Natural killer cell (primary cell): ENCODE data around the gene P2RX6. TPM values are rescaled to one million over a fixed set of nuclear protein-coding genes. Genes with fewer than 3 reads are reported as not detected.
"Not testable (repeated sequence)": the region's sequence is repeated elsewhere in the genome, so short reads cannot be mapped to it uniquely, and the experiment has no call there.

Source experiments
- ATAC-seq, 3 donors: fragments of 150-1000 bp in 2 of 3; fragments of 200-7000 bp in 1 of 3; cut with Tn5 transposase; 1 replicate in 1 of 3; 2 replicates in 2 of 3; pipeline ENCODE4 v1.10.0; 2021; ENCODE audit warnings: mild to moderate bottlenecking in 2 of 3, moderate library complexity in 2 of 3
- DNase-seq, 2 donors: peaks; one replicate each; pipeline versions ENCODE4 v3.0.0 to v3.0.0-alpha.2; 2013 to 2021; ENCODE audit warnings: mixed read lengths in 1 of 2
- H3K27ac ChIP-seq: one replicate; pipeline ENCODE4 v1.5.1; 2013; ENCODE audit warnings: mild to moderate bottlenecking, low read length
- H3K27me3 ChIP-seq: one replicate; pipeline ENCODE4 v1.6.1; 2013; ENCODE audit warnings: low read length; ENCODE audit not compliant: control insufficient read depth, insufficient read depth
- H3K36me3 ChIP-seq: one replicate; pipeline ENCODE4 v1.6.1; 2013; ENCODE audit warnings: low read length; ENCODE audit not compliant: control insufficient read depth, insufficient read depth
- H3K4me1 ChIP-seq: one replicate; pipeline ENCODE4 v1.6.1; 2013; ENCODE audit warnings: low read length; ENCODE audit not compliant: control insufficient read depth, insufficient read depth
- H3K4me3 ChIP-seq: one replicate; pipeline ENCODE4 v1.5.1; 2013; ENCODE audit warnings: low read length
- H3K9me3 ChIP-seq: one replicate; pipeline ENCODE4 v1.6.1; 2013; ENCODE audit warnings: low read length; ENCODE audit not compliant: control insufficient read depth, insufficient read depth
- H3K27ac Mint-ChIP-seq, 2 donors: one replicate each; pipeline ENCODE4 v1.8.0; 2022; ENCODE audit warnings: mild to moderate bottlenecking in 2 of 2, mixed read lengths in 2 of 2, moderate library complexity in 1 of 2
- H3K27me3 Mint-ChIP-seq, 2 donors: one replicate each; pipeline ENCODE4 v1.8.0; 2022; ENCODE audit warnings: low read depth in 2 of 2, mixed read lengths in 2 of 2
- H3K36me3 Mint-ChIP-seq: one replicate; pipeline ENCODE4 v1.8.0; 2022; ENCODE audit warnings: mixed read lengths
- H3K4me1 Mint-ChIP-seq, 2 donors: one replicate each; pipeline ENCODE4 v1.8.0; 2022; ENCODE audit warnings: mixed read lengths in 2 of 2
- H3K4me3 Mint-ChIP-seq: one replicate; pipeline ENCODE4 v1.8.0; 2022; ENCODE audit warnings: mild to moderate bottlenecking, moderate library complexity, mixed read lengths
- H3K9me3 Mint-ChIP-seq, 2 donors: one replicate each; pipeline ENCODE4 v1.8.0; 2022; ENCODE audit warnings: mixed read lengths in 2 of 2
- WGBS: methylation state at CpG from one replicate; pipeline ENCODE4 v1.1.7; 2013; ENCODE audit warnings: missing lambda C conversion rate; ENCODE audit not compliant: insufficient coverage; 5-methylcytosine and 5-hydroxymethylcytosine counted together
- intact Hi-C: fragments of 100-400 bp; cut with micrococcal nuclease; formaldehyde crosslinking; loops from one replicate; pipeline ENCODE4 v1.14.2; 2022
- total RNA-seq, 4 donors: library from RNA; stranded (reverse); fragments of 120-200 nt in 1 of 4; gene quantifications; one replicate each; pipeline versions ENCODE4 v1.2.3 to v1.2.4, GENCODE V29; 2013 to 2022
- TF ChIP-seq, protein P1 (sequence below): fragments of 200-600 bp; IDR thresholded peaks from one replicate; pipeline ENCODE4 v1.8.0; 2022; ENCODE audit warnings: antibody characterized with exemption

P2RX6 gene
- total RNA-seq, 3 donors from 2014 or later (not counting 1 experiment from before 2014, with no cell fraction given): 0.14 to 0.93 (median 0.18) TPM

DNA sequence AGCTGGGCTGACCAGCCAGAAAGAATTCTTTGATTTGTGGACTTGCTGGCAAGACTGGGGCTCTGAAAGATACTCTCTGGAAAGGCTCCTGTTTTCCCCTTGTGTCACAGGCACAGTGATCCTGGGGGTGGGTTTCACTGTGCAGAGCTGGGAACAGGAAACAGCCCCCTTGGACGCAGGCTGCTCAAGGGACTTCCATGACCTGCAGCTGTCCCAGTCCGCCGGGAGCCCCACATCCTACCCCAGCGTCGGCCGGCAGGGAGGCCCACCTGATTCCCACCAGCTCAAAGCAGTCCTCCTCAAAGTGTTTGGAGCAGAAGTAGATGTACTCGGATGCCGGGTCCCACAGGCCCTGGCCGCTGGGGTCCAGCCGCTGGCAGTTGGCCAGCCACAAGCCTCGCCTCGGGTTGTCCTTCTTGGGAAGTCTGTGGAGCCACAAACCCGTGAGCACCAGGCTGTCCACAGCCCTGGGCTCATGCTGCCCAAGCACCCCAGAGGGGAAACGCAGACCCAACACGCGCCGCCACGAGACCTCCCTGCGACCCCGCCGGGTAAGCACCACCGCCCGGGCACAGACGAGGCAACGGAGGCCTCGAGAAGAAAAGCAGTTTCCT lies 13.9 kb upstream of the P2RX6 start:
- 3% methylated on average over 26 of the region's 26 CpGs for WGBS
- H3K36me3 Mint-ChIP-seq: no peaks in the 10 kb centered on the region
- peak overlapping the region; percentile 98 to 99 for H3K27ac Mint-ChIP-seq
- H3K27me3 Mint-ChIP-seq: no peaks in the 10 kb centered on the region
- DNase-seq (peak in 1 of 2 donors; percentile 37), ATAC-seq (no peak)
- intact Hi-C loops: loop anchor here (1.0 kb wide), 1 partner anchor 19 kb away; the partner anchor contains the start of gene LZTR1
- TF ChIP-seq, protein P1, sequence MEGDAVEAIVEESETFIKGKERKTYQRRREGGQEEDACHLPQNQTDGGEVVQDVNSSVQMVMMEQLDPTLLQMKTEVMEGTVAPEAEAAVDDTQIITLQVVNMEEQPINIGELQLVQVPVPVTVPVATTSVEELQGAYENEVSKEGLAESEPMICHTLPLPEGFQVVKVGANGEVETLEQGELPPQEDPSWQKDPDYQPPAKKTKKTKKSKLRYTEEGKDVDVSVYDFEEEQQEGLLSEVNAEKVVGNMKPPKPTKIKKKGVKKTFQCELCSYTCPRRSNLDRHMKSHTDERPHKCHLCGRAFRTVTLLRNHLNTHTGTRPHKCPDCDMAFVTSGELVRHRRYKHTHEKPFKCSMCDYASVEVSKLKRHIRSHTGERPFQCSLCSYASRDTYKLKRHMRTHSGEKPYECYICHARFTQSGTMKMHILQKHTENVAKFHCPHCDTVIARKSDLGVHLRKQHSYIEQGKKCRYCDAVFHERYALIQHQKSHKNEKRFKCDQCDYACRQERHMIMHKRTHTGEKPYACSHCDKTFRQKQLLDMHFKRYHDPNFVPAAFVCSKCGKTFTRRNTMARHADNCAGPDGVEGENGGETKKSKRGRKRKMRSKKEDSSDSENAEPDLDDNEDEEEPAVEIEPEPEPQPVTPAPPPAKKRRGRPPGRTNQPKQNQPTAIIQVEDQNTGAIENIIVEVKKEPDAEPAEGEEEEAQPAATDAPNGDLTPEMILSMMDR: no peak
- Histone ChIP-seq H3K4me1 (peaks cover 35% of the 10 kb centered on the region), H3K27me3 (no peaks in the 10 kb centered on the region), H3K36me3 (peaks cover 18% of the 10 kb centered on the region), H3K4me3 (peak overlapping the region; percentile 87), H3K9me3 (no peaks in the 10 kb centered on the region), H3K27ac (peak overlapping the region; percentile 94)
- H3K9me3 Mint-ChIP-seq: no peaks in the 10 kb centered on the region
- peaks cover 26 to 33% of the 10 kb centered on the region in 2 donors for H3K4me1 Mint-ChIP-seq
- peak overlapping the region; percentile 93 for H3K4me3 Mint-ChIP-seq

DNA sequence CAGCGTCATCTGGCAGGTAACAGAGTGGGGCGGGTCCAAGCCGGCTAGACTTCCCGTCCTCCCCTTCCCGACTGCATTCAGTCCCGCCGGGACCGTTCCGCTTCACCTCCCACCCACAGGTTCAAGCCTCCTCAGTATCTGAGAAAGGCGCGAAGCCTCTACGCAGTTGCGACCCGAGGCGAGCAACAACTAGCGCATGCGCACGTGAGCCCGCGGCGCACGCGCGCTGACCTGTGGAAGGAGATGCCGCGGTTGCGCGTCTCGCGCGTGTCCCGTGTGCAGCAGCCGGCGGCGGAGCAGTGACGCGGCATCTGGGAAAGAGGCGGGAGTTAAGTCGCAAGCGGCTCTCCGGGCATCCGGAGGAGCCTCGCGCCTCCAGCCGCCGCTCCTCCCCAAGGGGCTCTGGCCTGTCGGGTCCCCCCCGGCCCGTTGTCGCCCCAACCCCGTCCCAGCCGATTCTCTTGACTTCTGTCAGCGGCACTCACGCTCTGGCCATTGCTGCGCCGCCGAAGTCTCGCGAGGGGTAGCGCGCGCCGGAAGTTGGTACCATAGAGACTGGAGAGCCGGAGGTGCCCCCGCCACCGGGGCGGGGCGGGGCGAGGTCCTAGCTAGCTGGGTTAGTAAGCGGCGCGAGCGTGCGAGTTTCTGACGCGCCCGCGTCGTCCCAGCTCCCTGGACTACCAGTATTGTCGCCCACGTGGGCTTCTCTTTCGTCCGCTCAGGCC lies 13.2 kb upstream of the P2RX6 start, which contains the start of gene THAP7:
TSS of gene THAP7 (minus strand) at position 518 of the 725 bp plus-strand sequence. CDS start at position 311, 207 bp downstream.
- TF ChIP-seq, protein P1: no peak
- H3K36me3 ChIP-seq: peaks cover 17% of the 10 kb centered on the region
- no peaks in the 10 kb centered on the region for H3K9me3 Mint-ChIP-seq
- H3K27ac Mint-ChIP-seq: peak within 1 kb of the TSS; percentile 98 to 99
- intact Hi-C loops: loop anchor here (1.0 kb wide), 2 partner anchors 13 to 19 kb away; partner anchors contain the start of gene LZTR1
- H3K27ac ChIP-seq: peak within 1 kb of the TSS; percentile 94
- peaks cover 35% of the 10 kb centered on the region for H3K4me1 ChIP-seq
- DNase-seq (peak; percentile 96 to 99), ATAC-seq (peak; percentile 88 to 96 (median 90))
- peak within 1 kb of the TSS; percentile 93 for H3K4me3 Mint-ChIP-seq
- under 1% methylated on average over 83 of the region's 83 CpGs for WGBS
- H3K36me3 Mint-ChIP-seq: no peaks in the 10 kb centered on the region
- peaks cover 26 to 33% of the 10 kb centered on the region in 2 donors for H3K4me1 Mint-ChIP-seq
- H3K4me3 ChIP-seq: peak within 1 kb of the TSS; percentile 87
- no peaks in the 10 kb centered on the region for H3K9me3 ChIP-seq
- no peaks in the 10 kb centered on the region for H3K27me3 Mint-ChIP-seq
- no peaks in the 10 kb centered on the region for H3K27me3 ChIP-seq

DNA sequence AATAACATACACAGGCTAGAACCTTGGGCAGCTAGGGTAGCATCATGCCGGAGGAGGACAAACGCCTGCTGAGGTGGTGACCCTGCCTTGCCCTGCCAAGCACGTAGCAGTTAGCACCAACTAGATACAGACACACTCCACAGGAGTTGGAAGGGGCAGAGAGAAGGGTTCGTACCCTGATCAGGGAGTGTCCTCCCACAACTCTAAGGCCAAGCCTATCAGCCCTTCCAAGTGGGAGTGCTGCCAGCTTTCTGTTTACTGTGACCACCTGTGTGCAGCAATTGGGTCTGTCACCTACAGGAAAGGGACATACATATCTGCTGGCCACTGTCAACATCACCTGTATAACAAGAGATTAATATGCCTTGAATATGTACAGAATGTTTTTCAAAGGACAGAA lies 11.2 kb upstream of the P2RX6 start:
- H3K9me3 ChIP-seq: no peaks in the 10 kb centered on the region
- Mint-ChIP-seq H3K36me3 (no peaks in the 10 kb centered on the region), H3K27ac (peak overlapping the region; percentile 98 to 99), H3K9me3 (no peaks in the 10 kb centered on the region), H3K4me1 (peaks cover 26 to 33% of the 10 kb centered on the region in 2 donors), H3K27me3 (no peaks in the 10 kb centered on the region), H3K4me3 (no peak overlapping the region)
- peaks cover 35% of the 10 kb centered on the region for H3K4me1 ChIP-seq
- intact Hi-C loops: no loop called here
- no peak for DNase-seq
- 100% methylated on average over 3 of the region's 4 CpGs for WGBS
- no peaks in the 10 kb centered on the region for H3K27me3 ChIP-seq
- TF ChIP-seq, protein P1: no peak
- no peak overlapping the region for H3K27ac ChIP-seq
- ATAC-seq: no peak
- peaks cover 15% of the 10 kb centered on the region for H3K36me3 ChIP-seq
- H3K4me3 ChIP-seq: no peak overlapping the region

DNA sequence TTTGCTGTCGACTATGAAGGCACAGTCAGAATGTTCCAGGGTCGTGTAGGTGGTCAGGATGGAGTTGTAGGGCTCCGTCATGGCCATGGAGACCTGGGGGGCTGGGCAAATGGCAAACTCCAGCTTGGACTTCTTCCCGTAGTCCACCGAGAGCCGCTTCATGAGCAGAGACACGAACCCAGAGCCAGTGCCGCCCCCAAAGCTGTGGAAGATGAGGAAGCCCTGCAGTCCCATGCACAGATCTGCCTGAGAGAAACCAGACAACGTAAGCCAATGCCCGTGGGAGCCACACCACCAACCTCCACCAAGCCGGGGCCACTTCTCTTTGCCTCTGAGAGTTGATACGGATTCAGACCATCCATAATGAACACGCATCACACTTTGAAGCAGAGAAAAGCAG lies 5.8 kb upstream of the P2RX6 start:
- H3K36me3 Mint-ChIP-seq, H3K27me3 ChIP-seq, H3K36me3 ChIP-seq, H3K4me3 ChIP-seq, H3K4me3 Mint-ChIP-seq, intact Hi-C loops, DNase-seq, H3K9me3 ChIP-seq, ATAC-seq, H3K27me3 Mint-ChIP-seq, H3K4me1 ChIP-seq, H3K27ac ChIP-seq, H3K9me3 Mint-ChIP-seq, H3K27ac Mint-ChIP-seq: not testable (repeated sequence)
- 95% methylated on average over 13 of the region's 13 CpGs for WGBS
- peaks cover 5 to 10% of the 10 kb centered on the region in 2 donors for H3K4me1 Mint-ChIP-seq
